Measurements from ENCODE around the gene SURF2.
"Not testable (repeated sequence)": the region's sequence is repeated elsewhere in the genome, so short reads cannot be mapped to it uniquely, and the experiment has no call there.

Gene SURF2

DNA sequence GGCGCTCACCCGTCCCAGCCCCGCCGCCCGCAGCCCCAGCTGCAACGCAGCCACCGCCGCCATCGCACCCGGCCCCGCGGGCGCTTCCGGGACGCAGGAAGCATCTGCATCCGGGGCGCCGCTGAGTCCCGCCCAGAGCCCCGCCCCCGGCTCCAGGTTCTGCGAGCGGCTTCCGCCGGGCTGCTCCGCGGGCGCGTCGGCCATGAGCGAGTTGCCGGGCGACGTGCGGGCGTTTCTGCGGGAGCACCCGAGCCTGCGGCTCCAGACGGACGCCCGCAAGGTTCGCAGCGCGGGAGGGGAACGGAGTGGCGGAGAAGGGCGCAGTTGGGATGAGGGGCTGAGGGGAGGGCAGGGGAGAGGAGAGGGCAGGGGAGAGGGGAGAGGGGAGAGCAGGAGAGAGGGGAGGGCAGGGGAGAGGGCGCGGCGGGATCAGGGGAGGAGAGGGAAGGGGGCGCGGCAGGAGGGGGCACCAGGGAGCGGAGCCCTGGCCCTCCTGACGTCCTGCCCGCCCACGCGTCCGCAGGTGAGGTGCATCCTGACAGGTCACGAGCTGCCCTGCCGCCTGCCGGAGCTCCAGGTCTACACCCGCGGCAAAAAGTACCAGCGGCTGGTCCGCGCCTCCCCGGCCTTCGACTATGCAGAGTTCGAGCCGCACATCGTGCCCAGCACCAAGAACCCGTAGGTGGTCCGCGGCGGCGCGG, at the start of gene SURF2, which contains the start of gene SURF1:
Gene SURF2 (plus strand): TSS at position 160 of the 701 bp plus-strand sequence. CDS start 43 bp downstream, at position 203.
Gene SURF1 (minus strand): TSS at position 97 of the 701 bp plus-strand sequence. CDS start 34 bp downstream, at position 63.
- DNase-seq (ENCODE audit: low read depth, low spot score), result no peak

GRCh38 chr9:133307301-133307700, 49.0 kb upstream of the SURF2 start:
- no peak for DNase-seq (ENCODE audit: low read depth, low spot score)

GRCh38 chr9:133309608-133310007, 46.7 kb upstream of the SURF2 start:
- no peak for DNase-seq (ENCODE audit: low read depth, low spot score)

GRCh38 chr9:133315997-133316396, 40.4 kb upstream of the SURF2 start:
- DNase-seq (ENCODE audit: low read depth, low spot score), result no peak

GRCh38 chr9:133317551-133317950, 38.8 kb upstream of the SURF2 start:
- DNase-seq (ENCODE audit: low read depth, low spot score), result not testable (repeated sequence)

GRCh38 chr9:133320421-133320881, 35.9 kb upstream of the SURF2 start:
- no peak for DNase-seq (ENCODE audit: low read depth, low spot score)

DNA sequence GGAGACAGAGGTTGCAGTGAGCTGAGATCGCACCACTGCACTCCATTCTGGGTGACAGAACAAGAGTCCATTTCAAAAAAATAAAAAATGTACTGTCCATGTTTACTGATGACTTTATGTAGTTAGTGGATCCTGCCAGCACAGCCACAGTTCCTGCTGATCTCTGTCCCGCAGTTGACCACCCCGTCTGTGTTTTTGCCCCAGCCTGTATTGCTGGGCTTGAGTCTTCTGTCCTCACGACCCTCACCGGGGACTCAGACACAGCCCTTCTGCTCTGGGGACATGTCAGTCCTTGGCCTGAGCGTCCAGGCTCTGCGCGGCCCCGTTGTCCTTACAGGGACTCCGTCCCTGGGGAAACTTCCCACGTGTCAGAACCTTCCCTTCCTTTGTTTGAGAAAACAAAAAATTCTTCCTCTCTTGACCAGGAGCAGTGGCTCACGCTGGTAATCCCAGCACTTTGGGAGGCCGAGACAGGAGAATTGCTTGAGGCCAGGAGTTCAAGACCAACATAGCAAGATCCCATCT, 34.9 kb upstream of the SURF2 start:
- no peak for DNase-seq (ENCODE audit: low read depth, low spot score)

GRCh38 chr9:133322701-133323100, 33.6 kb upstream of the SURF2 start:
- no peak for DNase-seq (ENCODE audit: low read depth, low spot score)

GRCh38 chr9:133323211-133323610, 33.1 kb upstream of the SURF2 start:
- DNase-seq (ENCODE audit: low read depth, low spot score), result no peak

DNA sequence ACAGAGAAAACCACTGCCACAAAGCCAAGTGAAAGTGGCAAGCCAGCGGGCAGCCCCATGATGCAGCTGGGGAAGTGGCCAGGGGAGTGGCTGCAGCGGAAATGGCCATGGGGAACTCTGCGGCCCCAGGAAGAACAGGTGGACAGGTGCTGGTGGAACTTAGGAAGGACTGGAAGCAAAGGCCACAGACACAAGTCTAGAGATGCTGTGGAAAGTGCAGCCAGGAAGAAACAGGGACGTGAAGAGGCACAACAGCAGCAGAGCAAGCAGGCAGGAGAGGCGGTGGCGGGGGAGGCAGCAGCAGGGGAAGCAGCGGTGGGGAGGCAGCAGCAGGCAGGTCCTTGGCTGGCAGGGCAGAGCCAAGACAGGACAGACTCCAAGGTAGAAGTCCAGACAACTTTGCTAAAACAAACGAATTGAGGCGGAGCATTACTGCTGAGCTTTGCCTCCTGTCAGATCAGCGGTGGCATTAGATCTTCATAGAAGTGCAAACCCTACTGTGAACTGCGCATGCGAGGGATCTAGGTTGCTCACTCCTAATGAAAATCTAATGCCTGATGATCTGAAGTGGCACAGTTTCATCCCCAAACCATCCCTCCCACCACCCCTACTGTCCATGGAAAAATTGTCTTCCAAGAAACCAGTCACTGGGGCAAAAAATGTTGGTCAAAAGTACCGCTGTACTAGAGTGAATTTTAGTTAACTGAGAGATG, 32.2 kb upstream of the SURF2 start:
- no peak for DNase-seq (ENCODE audit: low read depth, low spot score)

DNA sequence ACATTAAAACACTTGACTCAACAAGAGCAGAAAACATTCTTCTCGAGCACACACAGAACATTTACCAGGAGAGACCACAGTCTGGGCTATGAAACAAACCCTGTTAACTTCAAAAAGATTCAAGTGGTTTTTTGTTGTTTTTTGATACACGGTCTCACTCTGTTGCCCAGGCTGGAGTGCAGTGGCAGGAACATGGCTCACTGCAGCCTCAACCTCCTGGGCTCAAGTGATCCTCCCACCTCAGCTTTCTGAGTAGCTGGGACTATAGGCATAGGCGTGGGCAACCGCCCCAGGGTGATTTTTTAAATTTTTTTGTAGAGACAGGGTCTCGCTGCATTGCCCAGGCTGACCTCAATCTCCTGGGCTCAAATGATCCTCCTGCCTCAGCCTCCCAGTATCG, 29.3 kb upstream of the SURF2 start:
- not testable (repeated sequence) for DNase-seq (ENCODE audit: low read depth, low spot score)

- DNase-seq (ENCODE audit: low read depth, low spot score), result no peak
Observed at GRCh38 chr9:133327834-133328484, 28.4 kb upstream of the SURF2 start.

- DNase-seq (ENCODE audit: low read depth, low spot score), result not testable (repeated sequence)
Observed at GRCh38 chr9:133329306-133330156, 26.8 kb upstream of the SURF2 start.

DNA sequence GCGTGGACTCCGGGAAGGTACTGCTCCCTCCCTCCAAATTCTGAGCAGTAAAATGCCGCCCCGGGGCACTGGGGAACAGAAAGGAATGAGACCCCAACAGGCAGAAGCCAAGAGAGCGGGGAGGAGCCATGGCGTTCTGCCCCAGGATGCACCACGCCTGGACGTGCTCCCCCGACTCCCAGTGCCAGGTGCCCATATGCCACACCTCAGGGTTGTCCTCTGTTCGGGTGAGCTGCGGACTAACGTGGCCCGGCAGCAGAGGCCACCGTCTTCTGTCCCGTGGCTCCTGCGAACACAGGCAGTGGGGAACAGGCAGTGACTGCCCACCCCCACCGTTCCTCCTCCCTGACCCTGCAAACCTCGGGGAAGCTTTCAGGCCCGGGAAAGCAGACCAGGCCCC, 25.1 kb upstream of the SURF2 start:
- no peak for DNase-seq (ENCODE audit: low read depth, low spot score)

- DNase-seq (ENCODE audit: low read depth, low spot score), result no peak
Observed at GRCh38 chr9:133331641-133332380, 24.5 kb upstream of the SURF2 start.

DNA sequence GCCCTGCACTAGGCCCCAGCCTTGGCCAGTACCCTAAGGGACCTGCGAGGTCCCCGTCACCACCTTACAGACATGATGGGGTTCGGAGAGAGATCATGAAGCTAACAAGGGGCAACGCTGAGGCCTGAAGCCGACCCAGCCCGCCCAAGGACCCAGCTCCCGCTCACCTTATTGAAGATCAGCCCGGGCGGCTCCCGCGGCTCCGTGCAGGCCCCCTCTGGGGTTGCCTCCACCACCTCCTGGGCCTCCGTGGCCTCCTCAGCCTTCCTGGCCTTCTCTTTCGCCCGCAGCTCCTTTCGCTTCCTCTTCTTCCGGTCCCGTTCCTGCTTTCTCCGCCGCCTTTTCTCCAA, 24.0 kb upstream of the SURF2 start:
- no peak for DNase-seq (ENCODE audit: low read depth, low spot score)

- DNase-seq (ENCODE audit: low read depth, low spot score), result no peak
Observed at GRCh38 chr9:133333011-133333410, 23.3 kb upstream of the SURF2 start.

DNA sequence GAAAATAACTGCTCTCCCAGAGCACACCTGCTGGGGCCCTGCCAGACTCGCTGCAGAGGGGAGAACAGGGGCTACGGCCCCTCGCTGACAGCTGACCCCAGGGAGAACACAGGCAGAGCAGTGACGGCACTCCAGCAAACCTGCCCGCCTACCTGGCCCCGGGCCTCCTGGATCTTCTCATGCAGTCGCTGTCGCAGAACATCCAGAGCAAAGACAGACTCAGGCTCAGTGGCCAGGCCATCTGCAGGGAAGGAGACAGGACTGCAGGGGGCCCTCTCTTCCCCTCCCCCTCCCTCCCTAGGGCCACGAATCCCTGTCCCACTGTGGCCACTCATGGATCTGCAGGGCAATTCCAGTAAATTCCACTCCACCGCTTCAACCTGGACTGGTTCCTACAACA, 22.8 kb upstream of the SURF2 start:
- DNase-seq (ENCODE audit: low read depth, low spot score), result no peak

DNA sequence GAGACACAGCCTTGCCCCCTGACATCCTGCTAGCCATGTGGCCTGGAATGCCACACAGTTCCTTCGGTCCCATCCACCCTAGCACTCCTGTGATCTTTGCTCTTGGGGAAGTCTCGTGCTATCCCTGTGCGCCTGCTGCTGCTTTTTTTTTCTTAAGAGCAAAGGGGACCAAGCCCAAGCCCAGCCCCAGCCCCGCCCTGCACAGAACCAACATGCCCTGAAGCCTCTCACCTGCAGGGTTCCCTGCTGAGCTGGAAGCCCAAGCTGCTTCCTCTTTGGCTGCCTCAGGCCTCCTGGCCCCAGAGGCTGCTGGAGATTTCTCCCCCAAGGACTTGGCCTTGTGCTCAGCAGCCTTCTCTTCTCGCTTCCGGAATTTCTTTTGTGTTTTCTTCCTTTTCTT, 22.2 kb upstream of the SURF2 start:
- DNase-seq (ENCODE audit: low read depth, low spot score), result no peak

DNA sequence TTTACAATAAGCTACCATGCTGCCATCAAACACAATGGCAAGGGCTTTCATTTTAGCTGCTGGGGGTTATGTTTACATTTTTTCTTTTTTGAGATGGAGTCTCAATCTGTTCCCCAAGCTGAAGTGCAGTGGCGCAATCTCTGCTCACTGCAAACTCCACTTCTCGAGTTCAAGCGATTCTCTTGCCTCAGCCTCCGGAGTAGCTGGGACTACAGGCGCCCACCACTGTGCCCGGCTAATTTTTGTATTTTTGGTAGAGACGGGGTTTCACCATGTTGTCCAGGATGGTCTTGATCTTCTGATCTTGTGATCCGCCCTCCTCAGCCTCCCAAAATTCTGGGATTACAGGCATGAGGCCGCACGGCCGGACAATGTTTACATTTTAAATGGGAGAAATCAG, 21.5 kb upstream of the SURF2 start:
- DNase-seq (ENCODE audit: low read depth, low spot score), result not testable (repeated sequence)
